DOHH2 (cell line): ENCODE results near the gene CDK9.

ENCODE experiments used
- H3F3A ChIP-seq: fragments of 200-600 bp; sonication (generic), shearing (Covaris generic); 2 replicates; pipeline ENCODE4 v1.6.0; 2016; ENCODE audit warnings: antibody characterized with exemption, mild to moderate bottlenecking; ENCODE audit not compliant: control insufficient read depth, insufficient read depth
- H3K27ac ChIP-seq: fragments of 200-600 bp; sonication (generic); 2 replicates; pipeline ENCODE4 v1.5.1; 2014; ENCODE audit warnings: low read depth, mild to moderate bottlenecking, low read length, moderate library complexity
- H3K27me3 ChIP-seq: fragments of 200-600 bp; sonication (generic); 2 replicates; pipeline ENCODE4 v1.6.1; 2014; ENCODE audit warnings: mild to moderate bottlenecking, low read length, mixed read lengths; ENCODE audit not compliant: control insufficient read depth
- H3K36me3 ChIP-seq: fragments of 200-600 bp; sonication (generic); 2 replicates; pipeline ENCODE4 v1.6.1; 2014; ENCODE audit warnings: mild to moderate bottlenecking, low read length, moderate library complexity, mixed read lengths; ENCODE audit not compliant: control insufficient read depth
- H3K4me1 ChIP-seq: fragments of 200-600 bp; sonication (generic); 2 replicates; pipeline ENCODE4 v1.6.1; 2014; ENCODE audit warnings: mild to moderate bottlenecking, low read length, mixed read lengths; ENCODE audit not compliant: control insufficient read depth
- H3K4me2 ChIP-seq: fragments of 200-600 bp; sonication (generic); 2 replicates; pipeline ENCODE4 v1.6.0; 2014; ENCODE audit warnings: mild to moderate bottlenecking, low read length, moderate library complexity
- H3K4me3 ChIP-seq: fragments of 200-600 bp; sonication (generic); 2 replicates; pipeline ENCODE4 v1.5.1; 2014; ENCODE audit warnings: mild to moderate bottlenecking, low read length, mixed read lengths
- H3K79me2 ChIP-seq: fragments of 200-600 bp; sonication (generic); 2 replicates; pipeline ENCODE4 v1.6.1; 2014; ENCODE audit warnings: mild to moderate bottlenecking, low read length, mixed read lengths; ENCODE audit not compliant: control insufficient read depth
- H3K9me2 ChIP-seq: fragments of 200-600 bp; sonication (generic); replicated peaks from 2 replicates; pipeline ENCODE4 v1.6.1; 2014; ENCODE audit warnings: mild to moderate bottlenecking, low read length, mixed read lengths; ENCODE audit not compliant: control insufficient read depth
- H3K9me3 ChIP-seq: fragments of 200-600 bp; sonication (generic); 2 replicates; pipeline ENCODE4 v1.6.1; 2014; ENCODE audit warnings: antibody characterized with exemption, low read length, mixed read lengths; ENCODE audit not compliant: control insufficient read depth, insufficient read depth
- H4K20me1 ChIP-seq: fragments of 200-600 bp; sonication (generic); 2 replicates; pipeline ENCODE4 v1.6.0; 2014; ENCODE audit warnings: low read depth, mild to moderate bottlenecking, antibody characterized with exemption, low read length, moderate library complexity; ENCODE audit not compliant: control insufficient read depth, insufficient read depth
- EZH2phosphoT487 ChIP-seq: fragments of 200-600 bp; sonication (generic); IDR thresholded peaks from 2 replicates; pipeline ENCODE4 v1.6.1; 2017; ENCODE audit warnings: borderline replicate concordance, mild to moderate bottlenecking, antibody characterized with exemption, low read length, moderate library complexity, mixed read lengths
- TF ChIP-seq, protein P1 (sequence below): fragments of 200-600 bp; sonication (generic); IDR thresholded peaks from one replicate; pipeline ENCODE4 v1.5.1; 2014; ENCODE audit warnings: antibody characterized with exemption, mild to moderate bottlenecking, low read depth, low read length; ENCODE audit not compliant: poor library complexity, severe bottlenecking

CDK9 gene

DNA sequence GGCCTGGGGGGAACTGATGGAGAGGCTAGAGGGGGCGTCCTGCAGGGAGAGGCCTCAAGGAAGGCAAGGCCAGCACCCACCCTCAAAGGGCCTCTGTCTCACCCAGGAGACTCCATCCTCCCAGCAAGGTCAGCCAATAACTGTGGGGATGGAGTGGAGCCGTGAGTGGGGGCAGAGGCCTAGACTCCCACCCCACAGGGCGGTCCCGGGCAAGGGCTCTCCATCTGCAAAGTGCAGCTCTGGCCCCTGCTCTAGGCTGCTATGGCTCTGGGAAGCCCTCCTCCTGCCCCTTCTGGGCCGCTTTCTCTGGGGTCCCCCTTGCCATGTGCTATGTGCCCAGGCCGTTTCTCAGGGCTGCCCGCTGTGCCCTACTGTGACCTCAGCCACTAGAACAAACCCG is 30.9 kb downstream of the CDK9 start:
- Histone ChIP-seq H3K4me3 (no peak overlapping the region), H3K36me3 (peaks cover 32% of the 10 kb centered on the region), H4K20me1 (no peaks in the 10 kb centered on the region), H3K27ac (no peak overlapping the region), H3K79me2 (no peaks in the 10 kb centered on the region), H3K9me2 (no peaks in the 10 kb centered on the region), H3K4me2 (no peak overlapping the region), H3K4me1 (no peaks in the 10 kb centered on the region), H3K27me3 (no peaks in the 10 kb centered on the region), H3K9me3 (no peaks in the 10 kb centered on the region), H3F3A (no peaks in the 10 kb centered on the region)
- TF ChIP-seq EZH2phosphoT487, result no peak
- TF ChIP-seq, protein P1, sequence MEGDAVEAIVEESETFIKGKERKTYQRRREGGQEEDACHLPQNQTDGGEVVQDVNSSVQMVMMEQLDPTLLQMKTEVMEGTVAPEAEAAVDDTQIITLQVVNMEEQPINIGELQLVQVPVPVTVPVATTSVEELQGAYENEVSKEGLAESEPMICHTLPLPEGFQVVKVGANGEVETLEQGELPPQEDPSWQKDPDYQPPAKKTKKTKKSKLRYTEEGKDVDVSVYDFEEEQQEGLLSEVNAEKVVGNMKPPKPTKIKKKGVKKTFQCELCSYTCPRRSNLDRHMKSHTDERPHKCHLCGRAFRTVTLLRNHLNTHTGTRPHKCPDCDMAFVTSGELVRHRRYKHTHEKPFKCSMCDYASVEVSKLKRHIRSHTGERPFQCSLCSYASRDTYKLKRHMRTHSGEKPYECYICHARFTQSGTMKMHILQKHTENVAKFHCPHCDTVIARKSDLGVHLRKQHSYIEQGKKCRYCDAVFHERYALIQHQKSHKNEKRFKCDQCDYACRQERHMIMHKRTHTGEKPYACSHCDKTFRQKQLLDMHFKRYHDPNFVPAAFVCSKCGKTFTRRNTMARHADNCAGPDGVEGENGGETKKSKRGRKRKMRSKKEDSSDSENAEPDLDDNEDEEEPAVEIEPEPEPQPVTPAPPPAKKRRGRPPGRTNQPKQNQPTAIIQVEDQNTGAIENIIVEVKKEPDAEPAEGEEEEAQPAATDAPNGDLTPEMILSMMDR, result no peak

DNA sequence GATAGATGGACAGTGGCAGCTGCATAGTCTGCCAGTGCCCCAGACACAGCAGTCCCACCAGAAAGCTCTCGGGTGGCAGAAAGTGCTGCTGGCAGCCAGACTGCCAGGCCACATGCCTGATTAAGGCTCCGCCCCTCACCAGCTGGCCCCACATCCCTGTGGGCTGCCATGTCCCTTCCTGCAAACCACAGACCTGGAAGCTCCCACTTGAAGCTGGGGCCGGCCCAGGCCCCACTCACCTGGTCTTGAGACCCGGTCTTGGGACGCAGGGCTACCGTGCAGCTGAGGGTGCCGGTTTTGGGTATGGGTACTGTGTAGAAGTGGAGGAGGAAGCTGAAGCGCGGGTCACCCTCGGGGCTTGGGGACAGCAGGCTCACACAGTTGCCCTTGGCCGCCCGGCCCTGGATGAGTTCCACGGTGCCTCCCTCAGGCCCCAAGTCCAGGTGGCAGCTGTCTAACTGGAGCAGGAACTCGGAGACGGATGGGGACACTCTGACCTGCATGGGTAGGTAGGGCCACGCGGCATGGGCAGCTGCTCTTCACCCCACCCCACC is 32.1 kb downstream of the CDK9 start:
- Histone ChIP-seq H3K9me3 (no peaks in the 10 kb centered on the region), H4K20me1 (no peaks in the 10 kb centered on the region), H3K4me1 (no peaks in the 10 kb centered on the region), H3K27ac (no peak overlapping the region), H3K9me2 (no peaks in the 10 kb centered on the region), H3K36me3 (peaks cover 21% of the 10 kb centered on the region), H3K27me3 (no peaks in the 10 kb centered on the region), H3K79me2 (no peaks in the 10 kb centered on the region), H3K4me2 (no peak overlapping the region), H3F3A (peaks cover 10% of the 10 kb centered on the region), H3K4me3 (no peak overlapping the region)
- TF ChIP-seq EZH2phosphoT487, result no peak
- TF ChIP-seq, protein P1, result no peak

DNA sequence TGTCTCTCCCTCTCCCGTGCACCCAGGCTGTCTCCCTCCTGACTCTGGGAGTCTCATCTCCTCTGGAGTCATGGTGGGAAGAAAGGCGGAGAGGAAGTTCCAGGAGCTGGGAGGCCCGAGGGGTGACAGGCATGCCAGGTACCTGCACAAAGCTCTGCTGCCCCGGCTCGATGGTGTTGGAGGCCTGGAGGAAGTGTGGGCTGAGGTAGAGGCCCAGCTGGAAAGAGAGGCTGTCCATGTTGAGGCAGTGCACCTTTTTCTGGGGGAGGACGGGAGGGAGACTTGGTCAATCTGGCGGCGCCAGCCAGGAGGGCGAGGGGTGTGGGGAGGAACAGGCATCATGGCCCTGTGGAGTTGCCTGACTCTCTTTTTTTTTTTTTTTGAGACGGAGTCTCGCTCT is 32.7 kb downstream of the CDK9 start:
- no peak overlapping the region for H3K4me3 ChIP-seq
- no peaks in the 10 kb centered on the region for H3K4me1 ChIP-seq
- no peak overlapping the region for H3K27ac ChIP-seq
- no peaks in the 10 kb centered on the region for H3K79me2 ChIP-seq
- peaks cover 15% of the 10 kb centered on the region for H3K36me3 ChIP-seq
- no peak for TF ChIP-seq EZH2phosphoT487
- TF ChIP-seq, protein P1, result no peak
- no peaks in the 10 kb centered on the region for H3K9me2 ChIP-seq
- no peaks in the 10 kb centered on the region for H3K9me3 ChIP-seq
- H3K4me2 ChIP-seq, result no peak overlapping the region
- no peaks in the 10 kb centered on the region for H4K20me1 ChIP-seq
- no peaks in the 10 kb centered on the region for H3K27me3 ChIP-seq
- peaks cover 10% of the 10 kb centered on the region for H3F3A ChIP-seq
